A204.1 (cell line): ENCODE data around the gene DCAF12.

Source experiments
- FAIRE-seq: peaks from 2 replicates; lab custom pipeline; 2012; peaks lifted over from hg19 to GRCh38; lab: Jason Lieb, UNC

Gene DCAF12

GRCh38 chr9:34124926-34125325 lies 1.6 kb downstream of the DCAF12 start:
- FAIRE-seq: no peak

- no peak for FAIRE-seq
Observed at GRCh38 chr9:34124099-34124498, 2.4 kb downstream of the DCAF12 start.

GRCh38 chr9:34123682-34124081 lies 2.8 kb downstream of the DCAF12 start:
- FAIRE-seq: no peak

- no peak for FAIRE-seq
Observed at GRCh38 chr9:34121996-34122395, 4.5 kb downstream of the DCAF12 start.

- no peak for FAIRE-seq
Observed at GRCh38 chr9:34119713-34120112, 6.8 kb downstream of the DCAF12 start.

- FAIRE-seq: no peak
Observed at GRCh38 chr9:34114436-34114835, 12.1 kb downstream of the DCAF12 start.

GRCh38 chr9:34106110-34106509 lies 20.4 kb downstream of the DCAF12 start:
- FAIRE-seq: no peak

GRCh38 chr9:34102796-34103195 lies 23.7 kb downstream of the DCAF12 start:
- FAIRE-seq: no peak

GRCh38 chr9:34098307-34098706 lies 28.2 kb downstream of the DCAF12 start:
- no peak for FAIRE-seq

GRCh38 chr9:34097865-34098264 lies 28.6 kb downstream of the DCAF12 start:
- FAIRE-seq: no peak

GRCh38 chr9:34096751-34097150 lies 29.7 kb downstream of the DCAF12 start:
- no peak for FAIRE-seq

- FAIRE-seq: no peak
Observed at GRCh38 chr9:34093578-34093977, 32.9 kb downstream of the DCAF12 start.

GRCh38 chr9:34089311-34089710 lies 37.2 kb downstream of the DCAF12 start:
- no peak for FAIRE-seq

GRCh38 chr9:34087370-34087769 lies 39.1 kb downstream of the DCAF12 start:
- FAIRE-seq: no peak

GRCh38 chr9:34086864-34087263 lies 39.6 kb downstream of the DCAF12 start:
- FAIRE-seq: no peak

GRCh38 chr9:34085581-34086500 lies 40.7 kb downstream of the DCAF12 start:
- no peak for FAIRE-seq

- FAIRE-seq: no peak
Observed at GRCh38 chr9:34084562-34084961, 41.9 kb downstream of the DCAF12 start.

- no peak for FAIRE-seq
Observed at GRCh38 chr9:34079181-34079580, 47.3 kb downstream of the DCAF12 start.

GRCh38 chr9:34072868-34073590 lies 53.5 kb downstream of the DCAF12 start:
- no peak for FAIRE-seq

- FAIRE-seq: no peak
Observed at GRCh38 chr9:34072410-34072809, 54.1 kb downstream of the DCAF12 start.

GRCh38 chr9:34070606-34071324 lies 55.7 kb downstream of the DCAF12 start:
- FAIRE-seq: no peak

- no peak for FAIRE-seq
Observed at GRCh38 chr9:34069831-34070230, 56.7 kb downstream of the DCAF12 start.

GRCh38 chr9:34065541-34065940 lies 61.0 kb downstream of the DCAF12 start:
- FAIRE-seq: no peak
